DMS153 treated with DMSO at 0.1 percent for 48 hours (cell line): Measurements from ENCODE around the gene IL6R.
A peak's percentile ranks its signal among the peaks of the same experiment; 100 is the strongest.
"Not testable (repeated sequence)": the region's sequence is repeated elsewhere in the genome, so short reads cannot be mapped to it uniquely, and the experiment has no call there.

Experiments
- DNase-seq: peaks from one replicate; lab custom pipeline; 2025; ENCODE audit not compliant: unreplicated experiment; lab: John Stamatoyannopoulos, UW

IL6R gene

DNA sequence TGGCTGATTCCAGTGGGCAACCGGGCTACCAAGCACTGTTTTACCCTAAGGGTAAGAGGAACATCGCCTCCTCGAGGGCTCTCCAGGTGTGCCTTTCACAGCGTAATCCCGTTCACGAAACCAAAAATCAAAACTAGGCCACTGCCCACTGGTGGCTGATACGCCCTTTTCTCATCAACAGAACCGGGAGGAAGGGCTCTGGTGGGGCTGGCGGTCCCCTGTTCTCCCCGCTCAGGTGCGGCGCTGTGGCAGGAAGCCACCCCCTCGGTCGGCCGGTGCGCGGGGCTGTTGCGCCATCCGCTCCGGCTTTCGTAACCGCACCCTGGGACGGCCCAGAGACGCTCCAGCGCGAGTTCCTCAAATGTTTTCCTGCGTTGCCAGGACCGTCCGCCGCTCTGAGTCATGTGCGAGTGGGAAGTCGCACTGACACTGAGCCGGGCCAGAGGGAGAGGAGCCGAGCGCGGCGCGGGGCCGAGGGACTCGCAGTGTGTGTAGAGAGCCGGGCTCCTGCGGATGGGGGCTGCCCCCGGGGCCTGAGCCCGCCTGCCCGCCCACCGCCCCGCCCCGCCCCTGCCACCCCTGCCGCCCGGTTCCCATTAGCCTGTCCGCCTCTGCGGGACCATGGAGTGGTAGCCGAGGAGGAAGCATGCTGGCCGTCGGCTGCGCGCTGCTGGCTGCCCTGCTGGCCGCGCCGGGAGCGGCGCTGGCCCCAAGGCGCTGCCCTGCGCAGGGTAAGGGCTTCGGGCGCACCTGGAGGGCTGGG lies at the start of gene IL6R:
IL6R (plus strand) TSS at position 360 of the 763 bp plus-strand sequence; CDS start at position 647, 287 bp downstream.
- peak; percentile 52 for DNase-seq

DNA sequence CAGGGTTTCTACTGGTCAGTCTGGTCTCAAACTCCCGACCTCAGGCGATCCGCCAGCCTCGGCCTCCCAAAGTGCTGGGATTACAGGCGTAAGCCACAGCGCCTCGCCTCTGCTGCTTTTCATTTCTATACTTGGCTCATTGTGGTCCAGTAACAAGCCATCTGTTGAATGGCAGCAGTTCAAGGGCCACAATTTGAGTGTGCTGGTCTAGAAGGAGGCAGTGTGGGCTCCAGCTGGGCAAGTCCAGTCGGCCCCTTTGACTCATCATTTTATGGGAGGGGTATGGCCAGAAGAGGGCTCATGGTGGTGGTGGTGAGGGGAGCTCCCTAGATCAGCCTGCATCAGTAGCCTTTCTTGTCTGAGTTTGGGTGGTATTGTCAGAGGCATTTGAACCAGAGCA lies 46.6 kb upstream of the IL6R start:
- DNase-seq, result no peak

DNA sequence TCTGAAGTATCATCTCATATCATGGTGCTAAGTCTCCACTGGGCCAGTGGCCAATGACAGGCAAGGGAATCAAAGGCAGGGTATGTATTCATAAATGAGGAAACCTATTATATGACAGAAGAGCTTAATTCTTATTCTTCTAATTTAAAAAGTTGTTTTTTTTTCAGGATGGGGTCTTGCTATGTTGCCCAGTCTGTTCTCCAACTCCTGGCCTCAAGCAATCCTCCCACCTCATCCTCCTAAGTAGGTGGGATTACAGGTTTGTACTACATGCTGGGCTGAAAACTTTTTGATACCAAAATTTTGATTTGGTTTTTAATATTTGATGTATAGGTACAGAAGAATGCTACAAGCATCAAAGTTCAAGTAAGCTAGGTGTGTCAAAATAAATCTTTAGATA lies 44.9 kb upstream of the IL6R start:
- no peak for DNase-seq

DNA sequence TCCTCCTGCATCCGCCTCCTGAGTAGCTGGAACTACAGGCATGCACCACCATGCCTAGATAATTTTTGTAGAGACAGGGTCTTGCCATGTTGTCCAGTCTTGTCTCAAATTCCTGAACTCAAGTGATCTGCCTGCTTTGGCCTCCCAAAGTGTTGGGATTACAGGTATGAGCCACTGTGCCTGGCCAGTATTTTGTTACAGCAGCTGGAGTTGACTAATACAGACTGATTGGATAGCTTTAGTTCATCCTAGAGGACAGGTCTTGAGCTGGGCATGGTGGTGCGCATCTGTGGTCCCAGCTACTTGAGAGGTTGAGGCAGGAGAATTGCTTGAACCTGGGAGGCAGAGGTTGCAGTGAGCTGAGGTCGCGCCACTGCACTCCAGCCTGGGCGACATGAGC lies 44.3 kb upstream of the IL6R start:
- DNase-seq, result not testable (repeated sequence)

DNA sequence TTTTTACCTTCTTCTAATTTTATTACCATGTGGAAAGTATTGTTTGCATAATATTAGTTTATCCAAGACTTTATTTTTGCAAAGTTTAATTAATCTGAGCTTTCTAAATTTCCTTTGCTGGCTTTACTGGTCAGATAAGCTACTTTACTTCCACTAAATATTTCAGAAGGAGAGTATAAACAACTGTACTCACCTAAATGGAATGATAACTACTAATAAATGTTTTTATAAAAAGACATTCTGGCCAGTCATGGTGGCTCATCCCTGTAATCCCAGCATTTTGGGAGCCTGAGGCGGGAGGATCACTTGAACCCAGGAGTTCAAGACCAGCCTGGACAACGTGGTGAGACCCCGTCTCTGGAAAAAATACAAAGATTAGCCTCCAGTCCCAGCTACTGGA lies 43.8 kb upstream of the IL6R start:
- DNase-seq, result no peak

DNA sequence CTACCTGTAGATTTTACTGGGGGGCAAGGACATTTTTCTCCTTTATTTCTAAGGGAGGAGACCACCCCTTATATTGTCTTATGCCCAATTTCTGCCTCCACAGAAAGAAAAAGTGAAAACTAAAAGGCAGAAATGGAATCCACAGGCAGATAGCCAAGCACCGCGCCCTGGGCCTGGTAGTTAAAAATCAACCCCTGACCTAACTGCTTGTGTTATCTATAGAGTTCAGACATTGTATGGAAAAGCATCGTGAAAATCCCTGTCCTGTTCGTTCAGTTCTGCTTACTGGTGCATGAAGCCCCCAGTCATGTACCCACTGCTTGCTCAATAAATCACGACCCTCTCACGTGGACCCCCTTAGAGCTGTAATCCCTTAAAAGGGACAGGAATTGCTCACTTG lies 33.7 kb upstream of the IL6R start:
- DNase-seq, result no peak

DNA sequence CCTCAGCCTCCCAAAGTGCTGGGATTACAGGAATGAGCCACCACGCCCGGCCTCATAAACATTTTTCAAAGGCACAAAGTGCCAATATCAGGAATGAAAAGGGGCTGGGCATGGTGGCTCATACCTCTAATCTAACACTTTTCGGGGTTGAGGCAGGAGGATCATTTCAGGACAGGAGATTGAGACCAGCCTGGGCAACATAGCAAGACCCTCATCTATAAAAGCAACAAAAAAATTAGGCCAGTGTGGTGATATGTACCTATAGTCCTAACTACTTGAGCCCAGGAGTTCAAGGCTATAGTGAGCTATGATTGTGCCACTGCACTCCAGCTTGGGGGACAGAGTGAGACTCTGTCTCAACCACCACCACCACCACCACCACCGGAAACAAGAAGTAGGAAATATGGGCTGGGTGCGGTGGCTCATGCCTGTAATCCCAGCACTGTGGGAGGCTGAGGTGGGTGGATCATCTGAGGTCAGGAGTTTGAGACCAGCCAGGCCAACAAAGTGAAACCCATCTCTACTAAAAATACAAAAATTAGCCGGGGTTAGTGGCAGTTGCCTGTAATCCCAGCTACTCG lies 31.3 kb upstream of the IL6R start:
- DNase-seq, result not testable (repeated sequence)

DNA sequence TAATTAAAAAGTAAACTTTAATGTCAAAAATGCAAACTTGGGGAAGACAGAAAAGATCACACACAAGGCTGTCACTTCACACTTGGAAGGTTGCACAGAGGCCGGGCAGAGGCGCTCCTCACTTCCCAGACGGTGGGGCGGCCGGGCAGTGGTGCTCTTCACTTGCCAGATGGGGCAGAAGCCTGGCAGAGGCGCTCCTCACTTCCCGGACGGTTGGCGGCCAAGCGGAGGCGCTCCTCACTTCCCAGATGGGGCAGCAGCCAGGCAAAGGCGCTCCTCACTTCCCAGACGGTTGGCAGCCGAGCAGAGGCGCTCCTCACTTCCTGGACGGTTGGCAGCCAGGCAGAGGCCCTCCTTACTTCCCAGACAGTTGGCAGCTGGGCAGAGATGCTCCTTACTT lies 25.8 kb upstream of the IL6R start:
- DNase-seq, result no peak

DNA sequence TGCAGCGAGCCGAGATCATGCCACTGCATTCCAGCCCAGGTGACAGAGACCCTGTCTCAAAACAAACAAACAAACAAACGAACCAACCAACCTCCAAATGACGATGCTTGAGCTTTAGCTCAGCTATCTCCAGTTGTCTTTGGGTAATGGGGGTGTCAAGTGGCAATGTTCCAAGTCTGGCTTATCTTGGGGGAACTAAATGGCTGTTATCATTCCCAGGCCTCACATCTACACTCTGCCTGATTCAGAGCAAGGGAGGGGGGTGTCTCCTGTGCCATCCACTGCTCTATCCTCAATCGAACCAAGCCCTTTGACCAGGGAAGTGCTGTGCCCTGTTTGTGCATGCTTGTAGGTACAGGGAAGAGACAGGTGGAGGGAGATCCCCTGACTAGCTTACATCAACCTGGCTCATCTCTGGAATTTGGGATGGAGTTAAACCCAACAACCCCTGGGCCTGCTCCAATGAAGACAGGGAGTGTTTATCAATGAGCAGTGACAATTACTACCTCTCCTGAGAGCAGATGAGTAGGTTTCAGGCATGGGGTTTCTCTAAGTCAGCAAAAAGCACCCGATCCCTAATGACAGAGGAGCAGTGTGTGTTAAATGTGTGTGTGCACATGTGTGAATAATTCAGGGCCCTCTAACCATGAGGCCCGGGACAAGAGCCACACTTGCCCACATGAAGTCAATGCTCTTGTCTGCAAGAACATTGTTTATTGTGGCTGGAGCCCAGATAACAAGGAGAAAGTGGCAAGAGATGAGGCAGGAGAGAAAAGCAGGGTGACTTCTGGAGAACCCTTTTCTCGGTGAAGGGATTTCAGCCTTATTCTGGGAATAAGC lies 20.3 kb upstream of the IL6R start:
- DNase-seq, result no peak

DNA sequence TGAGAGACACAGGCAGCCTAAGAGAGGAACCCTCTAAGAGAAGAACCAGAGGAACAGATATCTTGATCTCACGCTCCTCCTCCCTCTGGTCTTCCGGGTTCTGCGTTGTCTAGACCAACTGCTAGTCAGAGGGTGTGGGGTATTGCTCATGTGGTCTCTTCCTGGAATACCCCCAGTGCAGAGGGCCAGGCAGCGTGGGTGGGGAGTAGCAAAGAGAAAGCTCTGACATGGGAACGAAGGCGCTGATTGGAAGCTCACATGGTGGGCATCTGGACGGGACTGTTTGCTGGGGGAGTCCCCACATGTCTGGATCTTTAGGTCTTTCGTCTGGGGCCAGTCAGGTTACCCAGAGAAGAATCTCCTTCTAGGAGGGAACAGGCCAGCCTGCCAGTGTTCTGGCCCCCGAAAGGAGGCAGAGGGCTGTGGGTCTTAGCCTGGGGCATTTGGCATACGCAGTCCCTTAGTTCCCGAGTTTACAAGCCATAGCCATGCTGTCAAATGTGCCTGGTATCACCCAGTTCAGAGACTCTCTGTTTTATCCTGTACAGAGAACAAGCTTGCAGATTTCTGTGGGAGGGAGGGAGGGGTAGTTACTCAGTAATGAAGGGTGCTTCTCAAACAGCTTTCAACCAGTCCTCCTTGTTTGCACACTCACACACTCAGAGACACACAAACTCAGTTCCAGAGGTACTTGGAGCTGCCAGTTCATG lies 18.3 kb upstream of the IL6R start:
- no peak for DNase-seq

DNA sequence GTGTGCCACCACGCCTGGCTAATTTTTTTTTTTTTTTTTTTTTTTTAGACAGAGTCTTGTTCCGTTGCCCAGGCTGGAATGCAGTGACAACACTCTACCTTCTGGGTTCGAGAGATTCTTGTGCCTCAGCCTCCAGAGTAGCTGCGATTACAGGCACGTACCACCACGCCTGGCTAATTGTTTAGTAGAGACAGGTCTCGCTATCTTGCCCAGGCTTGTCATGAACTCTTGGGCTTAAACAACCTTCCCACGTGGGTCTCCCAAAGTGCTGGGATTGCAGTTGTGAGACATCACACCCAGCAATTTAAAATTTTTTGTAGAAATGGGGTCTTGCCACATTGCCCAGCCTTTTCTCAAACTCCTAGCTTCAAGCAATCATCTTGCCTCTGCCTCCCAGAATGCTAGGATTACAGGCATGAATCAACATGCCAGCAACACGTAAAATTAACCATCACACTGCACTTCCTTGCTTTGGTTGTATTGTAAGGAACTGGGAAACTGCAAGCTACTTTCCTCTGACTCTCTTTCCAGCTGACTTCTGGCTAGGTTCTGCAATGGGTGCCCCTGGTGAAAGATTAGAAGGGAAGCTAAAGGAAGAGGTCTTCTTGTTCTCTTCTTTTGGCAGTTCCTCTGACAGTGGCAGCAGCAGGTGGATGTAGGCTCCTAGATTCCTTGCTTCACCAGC lies 13.9 kb upstream of the IL6R start:
- DNase-seq, result no peak

DNA sequence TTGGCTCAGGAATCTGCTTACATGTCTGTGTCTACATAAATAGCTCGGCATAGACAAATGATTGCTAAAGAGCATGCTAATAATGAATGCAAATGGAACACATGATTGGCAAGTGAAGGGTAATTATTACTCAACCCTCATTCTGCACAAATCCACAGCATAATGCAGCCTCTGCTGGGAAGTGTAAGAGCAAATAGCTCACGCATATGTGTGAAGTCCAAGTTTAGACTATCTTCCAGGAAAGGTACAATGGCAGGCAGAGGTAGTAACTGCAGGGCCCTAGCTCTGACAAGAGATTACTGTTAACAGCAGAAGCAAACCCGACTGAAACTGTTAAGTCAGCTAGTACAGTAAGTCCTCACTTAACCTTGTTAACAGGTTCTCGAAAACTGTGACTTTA lies 7.0 kb upstream of the IL6R start:
- DNase-seq, result no peak

DNA sequence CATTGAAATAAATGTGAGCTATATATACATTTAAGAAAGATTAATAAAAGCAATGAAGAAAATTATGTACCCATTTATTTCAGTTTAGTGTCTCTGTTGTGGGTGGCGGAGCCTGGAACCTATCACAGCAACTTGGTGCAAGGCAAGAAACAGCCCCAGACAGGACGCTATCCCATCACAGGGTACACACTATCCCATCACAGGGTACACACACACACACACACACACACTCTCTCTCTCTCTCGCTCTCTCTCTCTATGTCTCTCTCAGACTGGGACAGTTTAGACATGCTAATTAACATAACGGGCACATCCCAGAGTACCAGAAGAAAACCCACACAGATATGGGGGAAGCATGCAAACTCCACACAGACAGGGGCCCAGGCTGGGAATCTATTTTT lies 6.5 kb upstream of the IL6R start:
- DNase-seq, result no peak

DNA sequence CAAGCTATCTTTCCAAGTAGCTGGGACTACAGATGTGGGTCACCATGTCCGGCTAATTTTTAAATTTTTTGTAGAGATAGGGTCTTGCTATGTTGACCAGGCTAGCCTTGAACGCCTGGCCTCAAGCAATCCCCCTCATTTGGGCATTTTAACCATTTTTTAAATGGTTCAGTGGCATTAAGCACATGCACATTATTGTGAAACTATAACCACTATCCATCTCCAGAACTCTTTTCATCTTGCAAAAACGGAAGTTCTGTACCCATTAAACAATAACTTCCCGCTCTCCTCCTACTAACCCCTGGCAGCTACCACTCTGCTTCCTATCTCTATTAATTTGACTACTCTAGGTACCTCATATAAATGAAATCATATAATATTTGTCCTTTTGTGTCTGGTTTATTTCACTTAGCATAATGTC lies 4.8 kb upstream of the IL6R start:
- DNase-seq, result no peak

DNA sequence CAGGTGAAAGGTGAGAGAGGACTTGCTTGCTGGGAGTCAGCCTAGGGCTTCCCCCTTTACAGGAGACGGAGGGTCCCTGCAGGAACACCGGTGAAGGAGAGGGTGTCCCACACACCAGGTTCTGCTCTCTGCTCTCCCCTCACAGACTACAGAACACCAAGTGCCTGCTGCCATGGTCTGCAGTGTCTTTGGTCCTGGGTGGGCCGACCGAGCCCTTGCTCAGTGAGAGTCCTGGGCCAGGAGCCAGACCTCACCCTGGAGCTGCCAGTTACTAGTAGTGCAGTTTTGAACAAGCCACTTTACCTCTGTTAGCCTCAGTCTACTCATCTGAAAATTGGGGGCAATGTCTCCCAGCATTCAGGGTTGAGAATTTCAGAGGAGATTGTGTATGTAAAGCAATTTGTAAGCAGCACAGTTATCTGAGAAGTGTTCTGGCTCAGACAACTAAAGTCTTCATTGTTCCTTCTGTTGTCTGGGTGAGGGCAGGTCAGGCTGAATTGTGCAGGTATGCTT lies 2.7 kb upstream of the IL6R start:
- no peak for DNase-seq

DNA sequence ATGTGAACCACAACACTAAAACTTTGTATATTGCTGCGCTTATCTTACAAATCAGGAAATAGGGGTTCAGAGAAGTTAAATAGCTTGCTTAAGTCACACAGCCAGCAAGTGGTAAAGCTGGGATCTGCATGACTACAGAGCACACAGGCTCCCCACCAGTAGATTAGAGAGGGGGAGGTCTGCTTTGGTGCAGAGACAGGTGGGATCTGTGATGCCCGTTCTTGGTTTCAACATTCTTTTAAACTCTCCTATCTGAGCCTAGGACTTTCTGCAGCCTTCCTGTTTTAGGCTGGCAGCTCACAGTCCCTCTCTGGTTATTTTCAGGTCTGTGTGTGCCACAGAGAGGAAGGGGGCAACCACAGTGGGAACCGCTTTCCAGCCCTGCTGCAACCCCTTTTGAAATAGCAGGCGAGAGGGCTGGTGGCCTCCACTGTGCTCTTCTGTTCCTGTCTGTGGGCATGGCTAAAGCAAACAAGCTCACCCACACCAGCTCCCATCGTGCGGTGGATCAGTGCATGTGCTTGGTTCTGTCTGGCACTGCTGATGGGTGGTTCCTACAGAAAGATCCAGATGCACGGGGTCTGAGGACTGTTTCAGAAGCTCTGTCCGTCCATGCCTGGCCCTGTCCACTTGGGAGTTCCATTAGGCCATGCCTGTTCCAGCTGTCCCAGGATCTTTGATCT lies 1.7 kb upstream of the IL6R start:
- DNase-seq, result no peak

DNA sequence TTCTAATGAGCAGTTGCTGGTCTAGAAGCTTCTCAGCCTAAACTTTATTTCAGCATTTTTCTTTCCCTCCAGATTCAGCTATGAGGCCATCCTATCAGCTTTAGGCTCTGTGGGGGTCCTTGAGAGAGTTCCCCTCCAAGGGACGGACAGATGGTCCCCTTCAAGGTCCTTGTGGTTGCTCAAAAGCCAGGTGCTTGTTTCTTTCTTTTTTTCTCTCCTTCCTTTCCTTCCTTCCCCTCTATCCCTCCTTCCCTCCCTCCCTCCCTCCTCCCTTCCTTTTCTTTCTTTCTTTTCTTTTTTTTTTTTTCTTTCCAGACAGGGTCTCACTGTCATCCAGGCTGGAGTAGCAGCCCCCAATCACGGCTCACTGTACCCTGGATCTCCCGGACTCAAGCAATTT lies 1.2 kb upstream of the IL6R start:
- DNase-seq, result no peak

DNA sequence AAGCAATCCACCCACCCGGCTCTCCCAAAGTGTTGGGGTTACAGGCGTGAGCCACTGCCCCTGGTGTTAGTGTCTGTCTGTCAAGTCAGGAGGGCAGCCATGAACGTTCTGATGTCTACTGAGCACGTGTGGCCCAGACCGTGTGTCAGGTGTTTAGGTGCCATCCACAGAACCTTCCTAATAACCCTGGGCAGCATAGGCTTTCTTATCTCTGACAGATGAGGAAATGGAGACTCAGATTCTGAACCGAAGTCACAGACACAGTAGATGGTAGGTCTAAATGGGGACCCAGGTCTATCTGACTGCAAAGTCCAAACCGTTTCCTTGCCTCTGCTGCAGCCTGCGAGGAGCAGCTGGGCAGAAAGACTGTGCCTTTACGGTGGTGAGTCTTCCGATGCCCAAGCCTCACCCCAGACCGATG lies 622 bp upstream of the IL6R start:
- no peak for DNase-seq

DNA sequence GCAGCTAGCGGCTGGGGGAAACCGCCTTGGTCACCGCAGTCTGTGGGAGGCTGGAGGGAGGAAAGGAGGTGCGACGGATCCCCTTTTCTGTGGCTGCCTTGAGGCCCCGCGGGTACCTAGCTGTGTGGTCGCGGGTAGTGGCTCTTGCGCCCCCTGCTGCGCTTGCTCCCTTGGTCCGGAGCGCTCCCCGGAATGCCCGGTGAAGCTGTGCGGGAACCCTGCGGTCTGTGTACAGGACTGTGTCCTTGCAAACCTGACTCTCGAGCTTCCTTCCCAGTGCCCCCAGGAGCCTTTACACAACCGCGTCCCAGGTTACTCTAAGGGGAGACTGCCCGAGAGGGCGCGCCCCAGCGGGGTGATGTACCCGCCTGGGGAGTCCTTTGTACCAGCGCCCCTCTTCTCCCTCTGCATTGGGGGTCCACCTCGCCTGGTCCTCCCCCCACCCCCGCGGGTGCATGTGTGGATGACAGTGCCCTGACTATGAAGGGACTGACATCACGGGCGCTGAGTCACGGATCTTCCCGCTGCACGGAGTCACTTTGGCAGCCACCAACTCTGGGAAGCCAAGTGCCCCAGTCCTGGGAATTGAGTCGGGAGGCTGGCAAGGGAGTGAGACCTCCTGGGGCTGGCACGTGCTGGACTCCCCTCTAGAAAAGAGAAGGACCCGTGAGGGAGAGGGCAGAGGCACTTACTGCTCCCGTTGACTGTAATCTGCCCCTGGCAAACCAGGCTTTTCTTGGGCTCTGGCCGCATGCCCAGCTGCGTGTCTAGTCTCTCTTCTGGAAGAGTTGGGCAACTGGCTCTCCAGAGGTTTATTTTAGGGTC lies 816 bp downstream of the IL6R start:
- DNase-seq, result no peak
